ENCODE results near the gene FOXF1. TPM values are rescaled to one million over a fixed set of nuclear protein-coding genes. Genes with fewer than 3 reads are reported as not detected.
A peak's percentile ranks its signal among the peaks of the same experiment; 100 is the strongest.

The FOXF1 gene
- total RNA-seq, 1 donor from 2014 or later = 0.96 TPM

- no peak for DNase-seq (ENCODE audit: low spot score)
Observed at GRCh38 chr16:86533076-86533475, 22.7 kb downstream of the FOXF1 start.

- DNase-seq (ENCODE audit: low spot score) = no peak
Observed at GRCh38 chr16:86533767-86534351, 23.5 kb downstream of the FOXF1 start.

GRCh38 chr16:86534779-86535615 lies 24.7 kb downstream of the FOXF1 start:
- DNase-seq (ENCODE audit: low spot score) = no peak

- no peak for DNase-seq (ENCODE audit: low spot score)
Observed at GRCh38 chr16:86536621-86537020, 26.3 kb downstream of the FOXF1 start.

- DNase-seq (ENCODE audit: low spot score) = no peak
Observed at GRCh38 chr16:86537486-86537885, 27.2 kb downstream of the FOXF1 start.

- no peak for DNase-seq (ENCODE audit: low spot score)
Observed at GRCh38 chr16:86538196-86538780, 28.0 kb downstream of the FOXF1 start.

- DNase-seq (ENCODE audit: low spot score) = no peak
Observed at GRCh38 chr16:86540894-86541293, 30.6 kb downstream of the FOXF1 start.

GRCh38 chr16:86541560-86541959 lies 31.2 kb downstream of the FOXF1 start:
- no peak for DNase-seq (ENCODE audit: low spot score)

GRCh38 chr16:86542756-86543750 lies 32.7 kb downstream of the FOXF1 start:
- no peak for DNase-seq (ENCODE audit: low spot score)

GRCh38 chr16:86545481-86545880 lies 35.2 kb downstream of the FOXF1 start:
- DNase-seq (ENCODE audit: low spot score) = no peak

GRCh38 chr16:86545954-86546637 lies 35.8 kb downstream of the FOXF1 start:
- no peak for DNase-seq (ENCODE audit: low spot score)

GRCh38 chr16:86546638-86547013 lies 36.3 kb downstream of the FOXF1 start:
- DNase-seq (ENCODE audit: low spot score) = no peak

- no peak for DNase-seq (ENCODE audit: low spot score)
Observed at GRCh38 chr16:86547286-86547685, 37.0 kb downstream of the FOXF1 start.

- no peak for DNase-seq (ENCODE audit: low spot score)
Observed at GRCh38 chr16:86549076-86549892, 39.0 kb downstream of the FOXF1 start.

- DNase-seq (ENCODE audit: low spot score) = no peak
Observed at GRCh38 chr16:86549893-86550190, 39.5 kb downstream of the FOXF1 start.

GRCh38 chr16:86550281-86550680 lies 40.0 kb downstream of the FOXF1 start:
- DNase-seq (ENCODE audit: low spot score) = no peak

- no peak for DNase-seq (ENCODE audit: low spot score)
Observed at GRCh38 chr16:86553356-86553755, 43.0 kb downstream of the FOXF1 start.

- DNase-seq (ENCODE audit: low spot score) = no peak
Observed at GRCh38 chr16:86554599-86554916, 44.2 kb downstream of the FOXF1 start.

- DNase-seq (ENCODE audit: low spot score) = peak; percentile 92
Observed at GRCh38 chr16:86554917-86555703, 44.8 kb downstream of the FOXF1 start, which contains the start of gene MTHFSD. Gene MTHFSD, minus strand, starts transcription at chr16:86555235. Its CDS starts 51 bp downstream, at chr16:86555184.

- DNase-seq (ENCODE audit: low spot score) = no peak
Observed at GRCh38 chr16:86555704-86556075, 45.4 kb downstream of the FOXF1 start.
